ENCODE measurements around the gene NATD1.

NATD1 gene

DNA sequence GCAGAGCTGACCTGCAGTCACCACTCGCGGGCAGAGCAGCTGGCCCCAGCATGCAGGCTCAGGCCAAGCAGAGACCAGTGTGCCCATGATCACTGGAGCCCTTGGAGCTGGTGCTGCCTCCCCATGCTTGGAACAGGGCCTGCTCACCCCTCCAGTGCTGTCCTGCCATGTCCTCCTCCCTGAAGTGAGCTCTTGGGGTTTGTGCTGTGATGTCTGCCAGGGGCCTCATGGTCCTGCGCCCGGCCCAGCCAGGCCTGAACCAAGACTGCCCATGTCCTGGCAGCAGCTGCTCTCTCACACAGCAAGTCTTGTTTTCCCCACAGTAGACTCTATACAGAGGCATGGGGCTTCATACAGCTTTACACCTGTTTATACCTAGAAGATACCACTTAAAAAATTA lies 63.8 kb downstream of the NATD1 start:
- DNase-seq = no peak

All from SIG-M5 (cell line).